GM20431 (cell line): ENCODE measurements around the gene PRDM16.

Source experiments
- in situ Hi-C: fragments of 300-500 bp; cut with MseI, MboI; formaldehyde crosslinking; loops from one replicate; pipeline ENCODE4 v1.15.0; 2020; ENCODE audit warnings: low sequenced_read_pairs; ENCODE audit not compliant: unreplicated experiment

PRDM16 gene

DNA sequence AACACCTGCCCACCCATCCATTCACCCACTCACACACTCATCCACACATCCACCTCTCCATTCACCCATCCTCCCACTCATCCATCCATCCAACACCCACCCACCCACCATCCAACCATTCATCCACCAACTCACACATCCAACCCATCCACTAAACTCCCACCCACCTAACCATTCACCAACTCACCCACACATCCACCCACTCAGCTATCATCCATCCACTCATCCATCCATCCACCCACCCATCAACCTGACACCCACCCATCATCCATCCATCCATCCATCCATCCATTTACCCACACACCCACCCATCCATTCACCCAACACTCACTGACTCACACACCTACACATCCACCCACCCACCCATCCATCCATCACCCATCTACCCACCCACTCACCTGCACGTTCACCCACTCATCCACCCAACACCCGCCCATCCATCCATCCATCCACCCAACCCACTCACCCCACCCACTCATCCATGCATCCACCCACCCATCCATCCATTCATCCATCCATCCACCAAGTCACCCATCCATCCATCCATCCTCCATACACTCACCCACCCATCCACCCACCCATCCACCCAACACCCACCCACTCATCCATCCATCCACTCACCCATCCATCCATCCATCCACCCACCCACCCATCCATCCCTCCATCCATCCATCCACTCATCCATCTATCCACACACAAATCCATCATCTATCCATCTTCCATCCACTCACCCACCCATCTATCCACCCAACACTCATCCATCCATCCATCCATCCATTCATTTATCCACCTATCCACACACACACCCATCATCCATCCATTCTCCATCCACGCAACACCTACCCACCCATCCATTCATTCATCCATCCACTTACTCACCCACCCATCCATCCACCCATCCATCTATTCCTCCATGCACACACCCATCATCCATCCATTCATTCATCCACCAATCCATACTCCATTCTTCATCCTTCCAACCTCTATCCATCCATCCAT, 17.4 kb upstream of the PRDM16 start:
- in situ Hi-C loops, result no loop called here

DNA sequence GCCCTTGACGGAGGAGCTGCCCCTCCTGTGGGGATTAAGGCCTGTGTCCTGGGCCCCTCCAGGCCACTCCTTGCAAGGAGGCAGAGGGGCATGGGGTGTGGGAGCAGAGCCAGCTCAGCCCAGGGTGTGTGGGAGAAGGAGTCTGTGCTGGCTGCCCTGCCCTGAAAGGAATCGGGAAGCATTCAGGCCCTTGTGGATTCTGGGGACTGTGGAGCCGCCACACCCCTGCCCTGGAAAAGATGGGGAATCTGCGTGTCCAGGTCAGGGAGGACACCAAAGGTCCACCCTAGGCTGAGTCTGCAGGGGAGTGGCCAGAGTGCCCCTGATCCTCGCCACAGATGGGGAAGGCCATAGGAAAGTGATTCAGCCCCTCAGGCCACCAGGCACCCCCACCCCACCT, 16.5 kb upstream of the PRDM16 start:
- in situ Hi-C loops, result no loop called here

- in situ Hi-C loops, result no loop called here
Measured at GRCh38 chr1:3053366-3053980, 15.5 kb upstream of the PRDM16 start.

DNA sequence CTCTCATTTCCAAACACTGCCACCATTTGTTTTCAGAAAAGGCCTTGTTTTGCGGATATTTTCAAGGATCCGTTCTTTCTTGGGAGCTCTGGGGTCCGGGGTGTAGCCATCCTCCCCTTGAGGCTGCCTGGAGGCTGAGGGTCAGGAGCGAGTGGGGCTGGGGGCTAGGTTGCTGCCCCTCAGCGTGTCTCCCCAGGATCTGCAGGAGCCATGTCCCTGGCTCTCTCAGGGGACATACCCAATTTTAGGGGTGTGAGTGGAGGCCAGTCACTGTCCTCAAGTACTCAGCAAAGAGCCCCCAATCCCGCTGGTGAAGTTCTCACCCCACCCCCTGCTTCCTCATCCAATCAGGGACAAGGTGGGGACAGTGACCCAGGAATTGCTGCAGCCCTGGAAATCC, 15.0 kb upstream of the PRDM16 start:
- in situ Hi-C loops, result no loop called here

- in situ Hi-C loops, result no loop called here
Measured at GRCh38 chr1:3054474-3054873, 14.5 kb upstream of the PRDM16 start.

GRCh38 chr1:3055051-3055450, 14.0 kb upstream of the PRDM16 start:
- in situ Hi-C loops, result no loop called here

- in situ Hi-C loops, result no loop called here
Measured at GRCh38 chr1:3056641-3057040, 12.4 kb upstream of the PRDM16 start.

DNA sequence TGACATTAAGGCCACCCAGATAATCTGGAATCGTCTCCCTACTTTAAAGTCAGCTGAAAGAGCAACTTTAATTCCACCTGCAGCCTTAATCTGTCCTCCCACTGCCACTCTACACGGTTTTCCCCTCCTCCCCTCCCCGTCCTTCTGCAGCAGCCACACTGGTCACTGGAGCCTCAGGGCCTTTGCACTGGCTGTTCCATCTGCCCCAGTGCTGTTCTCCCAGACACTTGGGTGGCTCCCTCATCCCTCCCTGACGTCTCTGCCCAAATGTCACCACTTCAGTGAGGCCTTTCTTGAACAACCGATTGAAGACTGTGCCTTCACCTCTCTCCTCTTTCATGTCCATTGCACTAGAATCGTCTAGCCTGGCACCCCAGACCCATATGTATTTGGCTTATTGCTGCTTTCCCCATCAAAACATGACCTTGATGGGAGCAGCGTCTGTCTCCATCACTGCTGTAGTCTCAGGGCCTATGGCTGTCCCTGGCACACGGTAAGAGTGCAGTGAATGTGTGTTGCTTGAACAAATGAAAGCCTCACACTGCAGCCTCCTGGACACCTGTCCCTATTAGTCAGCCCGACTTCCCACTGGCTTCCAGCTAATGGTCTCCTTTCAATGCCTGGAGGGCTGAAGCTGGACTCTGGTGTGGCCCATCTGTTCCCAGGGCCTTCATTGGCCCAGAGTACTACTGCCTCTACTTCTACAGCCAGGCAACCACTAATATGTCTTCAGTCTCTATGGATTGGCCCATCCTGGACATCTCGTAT, 10.6 kb upstream of the PRDM16 start:
- in situ Hi-C loops, result no loop called here

DNA sequence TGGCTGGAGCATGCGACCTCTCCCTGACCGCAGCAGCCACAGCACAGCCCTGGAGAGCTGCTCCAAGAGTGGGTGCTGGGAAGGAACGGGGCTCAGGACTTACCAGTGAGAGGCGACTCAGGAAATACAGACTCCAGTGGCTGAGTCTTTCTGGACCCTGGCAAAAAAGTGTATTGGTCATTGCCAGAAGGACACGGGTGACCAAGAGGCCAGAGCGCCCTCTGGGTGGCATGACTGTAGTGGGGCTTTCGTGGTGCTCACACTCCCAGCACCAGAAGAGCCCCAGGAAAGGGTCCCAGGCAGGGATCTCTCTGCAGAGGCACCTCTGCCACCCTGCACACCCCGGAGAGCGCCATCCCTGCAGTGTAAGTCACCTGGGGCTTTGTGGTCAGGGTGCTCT, 8.9 kb upstream of the PRDM16 start:
- in situ Hi-C loops, result no loop called here

- in situ Hi-C loops, result no loop called here
Measured at GRCh38 chr1:3060601-3061551, 8.1 kb upstream of the PRDM16 start.

GRCh38 chr1:3061566-3061965, 7.4 kb upstream of the PRDM16 start:
- in situ Hi-C loops, result no loop called here

DNA sequence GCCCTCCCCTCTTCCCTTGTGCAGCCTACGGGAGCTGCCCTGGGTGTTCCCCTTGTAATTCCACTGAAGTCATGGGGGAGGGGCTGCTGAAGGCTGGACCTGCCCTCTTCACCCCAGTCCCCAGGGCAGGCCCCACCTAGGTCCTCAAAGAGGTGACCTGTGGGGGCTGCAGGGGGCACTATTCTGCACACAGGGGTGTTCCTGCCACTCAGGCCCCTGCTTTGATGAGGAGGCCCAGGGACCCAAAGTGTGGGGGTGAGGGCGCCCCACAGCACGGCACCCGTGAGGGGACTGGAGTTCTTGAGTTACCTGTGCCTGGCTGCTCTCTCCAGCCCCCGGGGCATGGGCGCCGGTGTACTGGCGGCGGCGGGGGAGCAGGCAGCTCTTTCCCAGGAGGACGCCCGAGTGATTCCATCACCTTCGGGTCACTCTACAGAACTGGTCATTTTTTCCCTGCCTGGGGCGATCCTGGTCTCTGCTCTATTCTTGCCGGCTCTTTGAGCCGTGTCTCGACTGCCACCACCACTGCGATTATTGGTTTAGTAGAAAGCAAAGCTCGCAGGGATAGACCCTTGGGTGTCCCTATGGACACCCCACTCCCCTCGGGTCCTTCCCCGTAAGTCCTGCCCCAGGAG, 6.9 kb upstream of the PRDM16 start:
- in situ Hi-C loops, result no loop called here

GRCh38 chr1:3062616-3063378, 6.2 kb upstream of the PRDM16 start:
- in situ Hi-C loops, result no loop called here

- in situ Hi-C loops, result no loop called here
Measured at GRCh38 chr1:3063379-3064295, 5.4 kb upstream of the PRDM16 start.

- in situ Hi-C loops, result no loop called here
Measured at GRCh38 chr1:3064296-3064850, 4.6 kb upstream of the PRDM16 start.

GRCh38 chr1:3064901-3065300, 4.1 kb upstream of the PRDM16 start:
- in situ Hi-C loops, result no loop called here

DNA sequence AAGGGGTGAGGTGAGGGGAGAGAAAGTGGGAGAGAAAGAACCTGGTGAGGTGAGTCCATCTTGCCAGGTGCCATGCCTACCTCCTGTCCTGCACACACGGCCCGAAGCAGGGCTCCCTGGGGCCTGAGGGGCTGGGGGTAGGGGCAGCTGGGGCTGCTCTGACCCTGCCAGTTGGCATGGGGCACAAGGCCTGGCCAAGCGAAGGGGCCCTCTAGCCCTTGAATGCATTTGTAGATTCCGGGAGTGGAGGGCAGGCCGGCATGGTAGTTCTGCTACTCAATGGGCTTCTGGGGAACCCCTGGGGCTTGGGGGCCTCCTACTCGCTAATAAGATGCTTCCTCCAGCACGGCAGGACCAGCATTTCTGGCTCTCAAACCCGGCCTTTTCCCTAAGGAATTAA, 3.6 kb upstream of the PRDM16 start:
- in situ Hi-C loops, result no loop called here
